Choroid plexus epithelial cell (primary cell): ENCODE data around the gene DNAJC6.
"Not testable (repeated sequence)": the region's sequence is repeated elsewhere in the genome, so short reads cannot be mapped to it uniquely, and the experiment has no call there.

Experiments used
- DNase-seq: peaks from one replicate; pipeline ENCODE4 v3.0.0-alpha.2; 2010; ENCODE audit warnings: low read depth
- H3K4me3 ChIP-seq: 2 replicates; pipeline ENCODE4 v1.5.1; 2011; ENCODE audit warnings: low read depth, mild to moderate bottlenecking, control low read depth, low read length, moderate library complexity
- TF ChIP-seq, protein P1 (sequence below): conservative IDR thresholded peaks from 2 replicates; pipeline ENCODE4 v1.5.1; 2011; ENCODE audit warnings: low read depth, mild to moderate bottlenecking, control low read depth, inconsistent platforms, low read length, moderate library complexity

Gene DNAJC6

DNA sequence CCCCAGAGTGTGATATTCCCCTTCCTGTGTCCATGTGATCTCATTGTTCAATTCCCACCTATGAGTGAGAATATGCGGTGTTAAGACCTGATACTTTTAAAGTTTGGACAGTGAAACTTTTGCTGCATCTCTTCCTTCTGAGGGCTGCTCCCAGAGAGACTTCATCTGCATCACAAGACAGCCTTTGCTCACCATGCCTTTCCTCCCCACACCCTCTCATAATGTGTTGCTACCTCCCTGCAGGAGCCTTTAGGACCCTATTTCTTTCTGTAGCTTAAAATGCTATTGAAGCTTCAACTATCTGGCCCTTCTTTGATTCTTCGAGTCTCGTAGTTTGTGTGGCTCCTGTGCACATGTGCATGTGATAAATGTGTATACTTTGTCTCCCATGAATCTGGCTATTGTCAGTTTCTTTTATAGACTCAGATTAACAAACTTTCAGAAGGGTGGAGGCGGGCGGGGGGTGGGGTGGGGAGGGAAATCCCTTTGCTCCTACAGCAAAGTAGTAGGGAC is 134.8 kb downstream of the DNAJC6 start:
- H3K4me3 ChIP-seq = no peak overlapping the region
- TF ChIP-seq, protein P1, sequence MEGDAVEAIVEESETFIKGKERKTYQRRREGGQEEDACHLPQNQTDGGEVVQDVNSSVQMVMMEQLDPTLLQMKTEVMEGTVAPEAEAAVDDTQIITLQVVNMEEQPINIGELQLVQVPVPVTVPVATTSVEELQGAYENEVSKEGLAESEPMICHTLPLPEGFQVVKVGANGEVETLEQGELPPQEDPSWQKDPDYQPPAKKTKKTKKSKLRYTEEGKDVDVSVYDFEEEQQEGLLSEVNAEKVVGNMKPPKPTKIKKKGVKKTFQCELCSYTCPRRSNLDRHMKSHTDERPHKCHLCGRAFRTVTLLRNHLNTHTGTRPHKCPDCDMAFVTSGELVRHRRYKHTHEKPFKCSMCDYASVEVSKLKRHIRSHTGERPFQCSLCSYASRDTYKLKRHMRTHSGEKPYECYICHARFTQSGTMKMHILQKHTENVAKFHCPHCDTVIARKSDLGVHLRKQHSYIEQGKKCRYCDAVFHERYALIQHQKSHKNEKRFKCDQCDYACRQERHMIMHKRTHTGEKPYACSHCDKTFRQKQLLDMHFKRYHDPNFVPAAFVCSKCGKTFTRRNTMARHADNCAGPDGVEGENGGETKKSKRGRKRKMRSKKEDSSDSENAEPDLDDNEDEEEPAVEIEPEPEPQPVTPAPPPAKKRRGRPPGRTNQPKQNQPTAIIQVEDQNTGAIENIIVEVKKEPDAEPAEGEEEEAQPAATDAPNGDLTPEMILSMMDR = no peak
- no peak for DNase-seq

DNA sequence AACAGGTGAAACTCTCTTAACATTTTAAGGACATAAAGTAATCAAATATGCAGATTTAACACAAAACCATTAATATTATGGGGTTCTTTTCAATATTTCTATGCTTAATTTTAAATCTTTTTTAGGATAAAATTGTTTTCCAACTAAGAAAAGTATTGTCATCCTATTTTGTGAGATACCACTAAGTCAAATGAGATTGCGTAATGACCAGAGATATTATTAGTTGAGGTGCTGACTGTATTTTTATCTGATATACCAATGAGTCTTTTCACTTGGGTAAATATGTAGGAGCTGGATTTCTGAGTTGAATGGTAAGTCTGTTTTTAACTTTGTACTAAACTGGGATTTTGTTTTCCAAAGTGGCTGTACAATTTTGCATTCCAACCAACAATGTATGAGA is 136.5 kb downstream of the DNAJC6 start:
- H3K4me3 ChIP-seq = no peak overlapping the region
- no peak for DNase-seq
- TF ChIP-seq, protein P1 = no peak

DNA sequence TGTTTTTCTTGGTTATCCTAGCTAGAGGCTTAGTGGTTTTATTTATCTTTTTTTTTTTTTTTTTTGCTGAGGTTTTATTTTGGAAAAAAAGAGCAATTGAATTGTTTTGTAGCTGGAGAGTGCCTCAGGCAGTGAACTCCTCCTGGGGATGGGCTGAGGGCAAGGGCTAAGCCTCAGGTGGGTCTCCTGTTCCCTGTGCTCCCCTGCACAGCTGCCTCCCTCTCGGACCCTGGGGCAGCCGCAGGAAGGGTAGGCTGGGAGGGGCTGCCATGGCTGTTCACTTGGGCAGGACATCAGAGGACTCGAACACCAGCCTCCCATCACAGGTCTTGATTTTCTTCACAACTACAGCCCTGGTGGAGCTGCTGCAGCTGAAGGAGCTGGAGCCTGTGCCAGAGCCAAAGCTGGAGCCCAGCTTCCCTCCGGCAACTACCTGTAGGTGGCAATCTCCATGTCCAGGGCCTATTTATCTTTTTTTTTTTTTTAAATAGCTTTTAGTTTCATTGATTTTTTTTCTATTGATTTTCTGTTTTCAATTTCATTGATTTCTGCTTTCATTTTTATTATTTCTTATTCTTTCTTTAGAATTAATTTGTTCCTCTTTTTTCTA is 140.0 kb downstream of the DNAJC6 start:
- peak; percentile 17 for DNase-seq
- TF ChIP-seq, protein P1 = peak; percentile 41
- no peak overlapping the region for H3K4me3 ChIP-seq

DNA sequence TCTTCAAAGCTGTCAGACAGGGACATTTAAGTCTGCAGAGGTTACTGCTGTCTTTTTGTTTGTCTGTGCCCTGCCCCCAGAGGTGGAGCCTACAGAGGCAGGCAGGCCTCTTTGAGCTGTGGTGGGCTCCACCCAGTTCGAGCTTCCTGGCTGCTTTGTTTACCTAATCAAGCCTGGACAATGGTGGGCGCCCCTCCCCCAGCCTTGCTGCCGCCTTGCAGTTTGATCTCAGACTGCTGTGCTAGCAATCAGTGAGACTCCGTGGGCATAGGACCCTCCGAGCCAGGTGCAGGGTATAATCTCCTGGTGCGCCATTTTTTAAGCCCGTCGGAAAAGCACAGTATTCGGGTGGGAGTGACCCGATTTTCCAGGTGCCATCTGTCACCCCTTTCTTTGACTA is 146.3 kb downstream of the DNAJC6 start:
- DNase-seq = not testable (repeated sequence)

DNA sequence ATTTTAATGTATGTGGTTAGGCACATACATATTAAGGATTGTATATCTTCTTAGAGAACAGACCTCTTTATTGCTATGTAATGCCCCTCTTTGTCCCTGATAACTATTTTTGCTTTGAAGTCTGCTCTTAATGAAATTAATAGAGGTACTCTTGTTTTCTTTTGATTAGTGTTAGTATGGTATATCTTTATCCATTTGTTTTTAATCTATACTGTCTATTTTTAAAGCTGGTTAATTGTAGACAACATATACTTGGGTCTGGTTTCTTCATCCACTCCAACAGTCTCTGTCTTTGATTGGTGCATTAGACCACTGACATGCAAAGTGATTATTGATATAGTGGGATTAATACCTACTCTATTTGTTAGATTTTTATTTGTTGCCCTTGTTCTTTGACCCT is 147.1 kb downstream of the DNAJC6 start:
- no peak overlapping the region for H3K4me3 ChIP-seq
- TF ChIP-seq, protein P1 = no peak
- no peak for DNase-seq

More for the DNA sequence above, 146.3 kb downstream of the DNAJC6 start:
- not testable (repeated sequence) for H3K4me3 ChIP-seq

DNA sequence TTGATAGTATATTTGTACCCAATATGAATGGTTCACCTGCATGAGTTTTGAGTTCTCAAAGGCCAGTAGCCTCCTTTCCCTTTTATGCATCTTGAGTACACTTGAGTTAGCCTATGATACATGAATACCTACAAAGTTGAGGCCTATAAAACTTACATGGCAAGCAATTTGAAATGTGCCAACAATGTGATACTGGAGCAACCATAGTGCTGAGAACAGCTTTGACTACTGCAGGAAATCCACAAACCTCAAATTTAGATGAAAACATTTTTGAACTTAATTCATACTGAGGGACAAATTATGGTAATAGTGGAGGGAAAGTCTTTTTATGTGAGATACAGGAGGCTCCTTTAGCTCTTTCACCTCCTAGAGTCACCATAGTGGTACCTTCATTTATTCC is 148.5 kb downstream of the DNAJC6 start:
- TF ChIP-seq, protein P1 = no peak
- DNase-seq = no peak

DNA sequence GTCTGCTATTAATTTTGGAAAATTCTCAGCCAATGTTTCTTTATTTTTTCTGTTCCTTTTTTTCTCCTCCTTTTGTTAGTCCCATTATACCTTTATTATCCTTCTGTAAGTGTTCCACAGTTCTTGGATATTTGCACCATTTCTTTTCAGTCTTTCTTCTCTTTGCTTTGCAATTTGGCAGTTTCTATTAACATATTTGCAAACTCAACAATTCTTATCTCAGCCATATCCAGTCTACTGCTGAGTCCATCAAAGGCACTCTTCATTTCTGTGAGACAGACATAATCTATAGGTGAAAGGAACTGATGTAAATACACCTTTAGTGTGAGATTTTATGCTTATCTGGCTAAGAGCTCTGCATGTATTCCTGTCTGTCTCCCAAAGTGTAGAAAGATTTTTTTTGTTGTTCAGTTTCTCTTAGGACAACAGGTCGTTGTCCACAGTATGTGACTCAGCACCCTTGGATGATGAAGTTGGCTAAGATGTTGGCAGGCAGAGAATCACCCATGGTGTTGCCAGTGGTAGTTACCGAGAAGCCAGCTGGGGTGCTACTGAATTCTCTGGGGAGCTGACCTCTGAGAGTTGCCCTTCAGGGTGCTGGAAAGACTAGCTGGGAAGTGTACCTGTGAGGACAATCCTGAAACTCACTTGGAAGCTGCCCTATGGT is 149.5 kb downstream of the DNAJC6 start:
- TF ChIP-seq, protein P1 = no peak
- no peak overlapping the region for H3K4me3 ChIP-seq
- no peak for DNase-seq

More for the DNA sequence above, 148.5 kb downstream of the DNAJC6 start:
- H3K4me3 ChIP-seq = no peak overlapping the region
